Osteoblast (primary cell): ENCODE data around the gene SLC1A7. TPM values are rescaled to one million over a fixed set of nuclear protein-coding genes. Genes with fewer than 3 reads are reported as not detected.

Experiments
- DNase-seq: peaks from one replicate; pipeline ENCODE4 v3.0.0; 2011; ENCODE audit warnings: low spot score, mixed read lengths; ENCODE audit not compliant: insufficient read length; ENCODE audit errors: missing footprints
- H2AFZ ChIP-seq: 2 replicates; pipeline ENCODE4 v1.6.0; 2011; ENCODE audit warnings: mild to moderate bottlenecking, low read length
- H3K27ac ChIP-seq: 2 replicates; pipeline ENCODE4 v1.5.1; 2011; ENCODE audit warnings: mild to moderate bottlenecking, low read depth, low read length, moderate library complexity
- H3K27me3 ChIP-seq: 2 replicates; pipeline ENCODE4 v1.6.0; 2012; ENCODE audit warnings: mild to moderate bottlenecking, control low read depth, inconsistent platforms, low read length, moderate library complexity; ENCODE audit not compliant: insufficient read depth
- H3K36me3 ChIP-seq: 2 replicates; pipeline ENCODE4 v1.5.1; 2011; ENCODE audit warnings: mild to moderate bottlenecking, low read length, control low read depth, moderate library complexity; ENCODE audit not compliant: insufficient read depth
- H3K4me1 ChIP-seq: 2 replicates; pipeline ENCODE4 v1.5.1; 2011; ENCODE audit warnings: mild to moderate bottlenecking, low read length, control low read depth, moderate library complexity; ENCODE audit not compliant: insufficient read depth
- H3K4me2 ChIP-seq: 2 replicates; pipeline ENCODE4 v1.6.0; 2011; ENCODE audit warnings: mild to moderate bottlenecking, low read length; ENCODE audit not compliant: insufficient read depth
- H3K4me3 ChIP-seq: fragments of 200-600 bp; sonication (generic); 3 replicates; pipeline ENCODE4 v1.5.1; 2012; ENCODE audit warnings: mild to moderate bottlenecking, low read length, inconsistent platforms; ENCODE audit not compliant: insufficient read depth
- H3K79me2 ChIP-seq: 2 replicates; pipeline ENCODE4 v1.6.0; 2012; ENCODE audit warnings: mild to moderate bottlenecking, low read length, control low read depth, inconsistent platforms; ENCODE audit not compliant: insufficient read depth
- H3K9me3 ChIP-seq: 2 replicates; pipeline ENCODE4 v1.5.1; 2011; ENCODE audit warnings: low read depth, low read length, control low read depth
- H4K20me1 ChIP-seq: 2 replicates; pipeline ENCODE4 v1.6.0; 2012; ENCODE audit warnings: mild to moderate bottlenecking, low read length, control low read depth; ENCODE audit not compliant: insufficient read depth
- total RNA-seq: library from RNA; depleted of rRNA; stranded (reverse); fragments of >200 nt; gene quantifications from 2 replicates; pipeline ENCODE4 v1.2.3, GENCODE V29; 2012
- TF ChIP-seq, protein P1 (sequence below): IDR thresholded peaks from 2 replicates; pipeline ENCODE4 v1.5.1; 2011; ENCODE audit warnings: mild to moderate bottlenecking, low read depth, low read length, moderate library complexity; ENCODE audit errors: extremely low read depth

The SLC1A7 gene
- total RNA-seq, 1 donor, result 0.36 TPM

DNA sequence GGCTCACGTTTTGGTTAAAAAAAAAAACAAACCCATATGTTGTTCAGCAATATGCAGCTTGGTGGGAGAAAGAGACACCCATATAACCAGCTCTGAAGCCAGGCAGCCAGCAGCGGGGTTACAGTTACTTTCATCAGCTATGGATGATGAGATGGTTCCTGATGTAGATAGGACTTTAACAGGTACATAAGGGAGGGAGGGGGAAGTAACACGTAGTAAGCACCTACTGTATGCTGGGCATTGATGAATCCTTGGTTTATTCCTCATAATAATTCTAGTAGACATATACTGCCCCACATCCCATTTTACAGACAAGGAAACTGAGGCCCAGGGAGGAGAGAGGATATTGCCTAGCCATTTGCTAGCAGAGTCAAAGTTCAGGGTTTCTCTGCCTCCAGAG is 2.0 kb downstream of the SLC1A7 start:
- H3K27ac ChIP-seq, result peak overlapping the region; percentile 21
- H3K4me1 ChIP-seq, result peaks cover 8% of the 10 kb centered on the region
- no peak overlapping the region for H3K4me2 ChIP-seq
- H3K4me3 ChIP-seq, result no peak overlapping the region
- H3K9me3 ChIP-seq, result peaks cover 2% of the 10 kb centered on the region
- no peak overlapping the region for H2AFZ ChIP-seq
- peak; percentile 4 for DNase-seq
- no peaks in the 10 kb centered on the region for H3K36me3 ChIP-seq
- H4K20me1 ChIP-seq, result no peaks in the 10 kb centered on the region
- no peaks in the 10 kb centered on the region for H3K79me2 ChIP-seq
- TF ChIP-seq, protein P1, sequence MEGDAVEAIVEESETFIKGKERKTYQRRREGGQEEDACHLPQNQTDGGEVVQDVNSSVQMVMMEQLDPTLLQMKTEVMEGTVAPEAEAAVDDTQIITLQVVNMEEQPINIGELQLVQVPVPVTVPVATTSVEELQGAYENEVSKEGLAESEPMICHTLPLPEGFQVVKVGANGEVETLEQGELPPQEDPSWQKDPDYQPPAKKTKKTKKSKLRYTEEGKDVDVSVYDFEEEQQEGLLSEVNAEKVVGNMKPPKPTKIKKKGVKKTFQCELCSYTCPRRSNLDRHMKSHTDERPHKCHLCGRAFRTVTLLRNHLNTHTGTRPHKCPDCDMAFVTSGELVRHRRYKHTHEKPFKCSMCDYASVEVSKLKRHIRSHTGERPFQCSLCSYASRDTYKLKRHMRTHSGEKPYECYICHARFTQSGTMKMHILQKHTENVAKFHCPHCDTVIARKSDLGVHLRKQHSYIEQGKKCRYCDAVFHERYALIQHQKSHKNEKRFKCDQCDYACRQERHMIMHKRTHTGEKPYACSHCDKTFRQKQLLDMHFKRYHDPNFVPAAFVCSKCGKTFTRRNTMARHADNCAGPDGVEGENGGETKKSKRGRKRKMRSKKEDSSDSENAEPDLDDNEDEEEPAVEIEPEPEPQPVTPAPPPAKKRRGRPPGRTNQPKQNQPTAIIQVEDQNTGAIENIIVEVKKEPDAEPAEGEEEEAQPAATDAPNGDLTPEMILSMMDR, result no peak
- H3K27me3 ChIP-seq, result no peaks in the 10 kb centered on the region

DNA sequence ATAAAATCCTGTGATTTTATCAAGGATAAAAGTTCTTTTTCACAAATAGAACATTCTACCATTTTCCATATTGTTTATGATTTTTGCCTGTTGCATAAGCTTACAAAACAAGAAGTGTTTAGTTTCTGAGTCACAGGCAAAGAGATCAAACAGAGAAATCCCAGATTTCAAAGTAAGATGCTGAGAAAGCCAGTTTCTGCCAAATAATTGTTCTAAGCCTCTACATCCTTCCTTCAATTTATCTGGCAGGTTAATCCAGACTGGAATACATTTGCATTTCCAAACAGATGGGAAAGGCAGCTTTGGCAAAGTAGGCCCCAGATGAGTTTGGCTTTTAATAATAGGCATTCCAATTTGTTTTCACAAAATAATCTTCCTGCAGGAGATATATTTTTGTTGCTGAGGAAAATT is 2.5 kb downstream of the SLC1A7 start:
- Histone ChIP-seq H3K4me3 (no peak overlapping the region), H3K36me3 (no peaks in the 10 kb centered on the region), H3K27ac (peak overlapping the region; percentile 21), H3K79me2 (no peaks in the 10 kb centered on the region), H3K9me3 (peaks cover 2% of the 10 kb centered on the region), H3K4me2 (no peak overlapping the region), H3K4me1 (peaks cover 12% of the 10 kb centered on the region), H3K27me3 (no peaks in the 10 kb centered on the region), H2AFZ (no peak overlapping the region), H4K20me1 (no peaks in the 10 kb centered on the region)
- TF ChIP-seq, protein P1, result no peak
- DNase-seq, result peak; percentile 48

DNA sequence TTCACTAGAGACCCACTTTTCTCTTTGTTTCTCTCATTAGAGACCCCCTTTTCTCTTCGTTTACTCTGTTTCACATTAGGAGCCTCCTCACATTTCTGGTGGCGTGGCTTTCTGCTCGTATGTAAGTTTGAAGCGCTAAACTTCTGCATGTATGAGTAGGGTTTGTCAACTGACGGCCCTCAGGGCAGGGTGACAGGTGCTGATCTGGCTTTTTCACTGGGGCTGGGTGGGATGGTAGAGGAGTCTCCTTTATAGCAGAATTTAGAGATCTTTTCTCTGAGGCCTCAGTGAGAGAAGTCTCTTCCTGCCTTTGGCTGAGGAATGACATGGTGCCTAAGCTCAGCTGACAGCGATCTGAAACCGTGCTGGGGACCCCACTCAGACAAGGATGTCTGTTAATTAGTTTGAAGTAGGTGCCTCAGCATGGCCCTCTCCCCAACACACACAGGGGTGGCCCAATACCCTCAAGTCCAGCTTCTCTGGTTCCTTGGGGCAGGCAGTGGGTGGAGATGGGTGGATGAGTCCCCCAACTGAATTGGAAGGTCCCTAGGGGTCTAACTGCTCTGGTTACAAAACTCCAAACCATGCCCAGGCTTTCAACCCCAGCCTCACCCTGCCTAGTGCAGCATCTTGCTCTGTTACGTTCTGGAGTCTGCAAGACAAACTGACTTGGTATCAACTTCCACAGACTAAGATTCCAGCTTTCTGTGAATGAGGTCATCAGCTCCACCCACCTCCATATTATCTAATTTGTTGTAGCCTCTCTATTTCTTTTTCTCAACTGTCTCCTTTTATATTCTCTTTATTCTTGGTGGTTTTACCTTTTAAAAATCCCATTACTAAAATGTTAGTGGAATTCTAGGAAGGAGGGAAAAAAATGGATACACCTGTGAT is 3.2 kb downstream of the SLC1A7 start:
- H4K20me1 ChIP-seq, result no peaks in the 10 kb centered on the region
- H3K27me3 ChIP-seq, result no peaks in the 10 kb centered on the region
- H3K36me3 ChIP-seq, result no peaks in the 10 kb centered on the region
- H3K79me2 ChIP-seq, result no peaks in the 10 kb centered on the region
- no peak for DNase-seq
- H3K9me3 ChIP-seq, result peaks cover 2% of the 10 kb centered on the region
- no peak overlapping the region for H3K4me2 ChIP-seq
- H3K27ac ChIP-seq, result peak overlapping the region; percentile 21
- peak overlapping the region; percentile 1 for H2AFZ ChIP-seq
- no peak overlapping the region for H3K4me3 ChIP-seq
- H3K4me1 ChIP-seq, result peaks cover 14% of the 10 kb centered on the region
- TF ChIP-seq, protein P1, result no peak

DNA sequence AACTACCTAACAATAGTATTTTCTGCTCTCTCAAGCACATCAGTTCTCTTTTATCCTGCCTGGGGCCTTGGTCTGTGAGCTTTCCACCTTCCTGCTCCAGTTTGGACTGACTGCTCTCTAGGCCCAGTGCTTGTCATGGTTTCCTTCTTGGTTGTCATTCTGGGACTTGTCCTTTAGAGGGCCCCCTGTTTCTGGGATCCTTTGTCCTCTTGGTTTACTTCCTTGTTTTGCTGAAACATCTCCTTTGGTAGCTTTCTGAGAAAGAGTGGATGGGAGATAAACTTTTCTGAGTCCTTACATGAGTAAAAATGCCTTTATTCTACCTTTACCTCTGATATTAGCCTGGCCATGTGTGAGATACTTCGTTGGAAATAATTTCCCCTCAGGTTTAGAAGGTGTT is 4.7 kb downstream of the SLC1A7 start:
- TF ChIP-seq, protein P1, result no peak
- peaks cover 2% of the 10 kb centered on the region for H3K9me3 ChIP-seq
- no peaks in the 10 kb centered on the region for H4K20me1 ChIP-seq
- no peak overlapping the region for H3K4me2 ChIP-seq
- no peak overlapping the region for H3K4me3 ChIP-seq
- DNase-seq, result no peak
- no peak overlapping the region for H2AFZ ChIP-seq
- H3K79me2 ChIP-seq, result no peaks in the 10 kb centered on the region
- H3K27me3 ChIP-seq, result no peaks in the 10 kb centered on the region
- H3K27ac ChIP-seq, result no peak overlapping the region
- peaks cover 14% of the 10 kb centered on the region for H3K4me1 ChIP-seq
- no peaks in the 10 kb centered on the region for H3K36me3 ChIP-seq
